ENCODE measurements around the gene CDK6. TPM values are rescaled to one million over a fixed set of nuclear protein-coding genes. Genes with fewer than 3 reads are reported as not detected.

Gene CDK6
- total RNA-seq, 1 experiment from 2014 or later: 34.8 TPM

- in situ Hi-C loops (cut with HindIII; ENCODE audit: low pct_unique_long_range_greater_than_20kb, low sequenced_read_pairs): no loop called here
- DNase-seq (ENCODE audit: low read depth): no peak
Observed at GRCh38 chr7:92708111-92709042, 128.0 kb downstream of the CDK6 start.

- DNase-seq (ENCODE audit: low read depth): no peak
- in situ Hi-C loops (cut with HindIII; ENCODE audit: low pct_unique_long_range_greater_than_20kb, low sequenced_read_pairs): no loop called here
Observed at GRCh38 chr7:92707435-92707834, 128.9 kb downstream of the CDK6 start.

- in situ Hi-C loops (cut with HindIII; ENCODE audit: low pct_unique_long_range_greater_than_20kb, low sequenced_read_pairs): no loop called here
- no peak for DNase-seq (ENCODE audit: low read depth)
Observed at GRCh38 chr7:92706563-92706962, 129.8 kb downstream of the CDK6 start.

- no peak for DNase-seq (ENCODE audit: low read depth)
- in situ Hi-C loops (cut with HindIII; ENCODE audit: low pct_unique_long_range_greater_than_20kb, low sequenced_read_pairs): no loop called here
Observed at GRCh38 chr7:92705831-92706230, 130.5 kb downstream of the CDK6 start.

- no peak for DNase-seq (ENCODE audit: low read depth)
- in situ Hi-C loops (cut with HindIII; ENCODE audit: low pct_unique_long_range_greater_than_20kb, low sequenced_read_pairs): no loop called here
Observed at GRCh38 chr7:92704858-92705257, 131.5 kb downstream of the CDK6 start.

GRCh38 chr7:92702535-92702934 lies 133.8 kb downstream of the CDK6 start:
- in situ Hi-C loops (cut with HindIII; ENCODE audit: low pct_unique_long_range_greater_than_20kb, low sequenced_read_pairs): no loop called here
- DNase-seq (ENCODE audit: low read depth): no peak

- in situ Hi-C loops (cut with HindIII; ENCODE audit: low pct_unique_long_range_greater_than_20kb, low sequenced_read_pairs): no loop called here
Observed at GRCh38 chr7:92699966-92700514, 136.3 kb downstream of the CDK6 start.

GRCh38 chr7:92699560-92699959 lies 136.8 kb downstream of the CDK6 start:
- in situ Hi-C loops (cut with HindIII; ENCODE audit: low pct_unique_long_range_greater_than_20kb, low sequenced_read_pairs): no loop called here
- DNase-seq (ENCODE audit: low read depth): no peak

More at GRCh38 chr7:92699966-92700514, 136.3 kb downstream of the CDK6 start:
- DNase-seq (ENCODE audit: low read depth): no peak

GRCh38 chr7:92698237-92698841 lies 138.0 kb downstream of the CDK6 start:
- in situ Hi-C loops (cut with HindIII; ENCODE audit: low pct_unique_long_range_greater_than_20kb, low sequenced_read_pairs): no loop called here
- DNase-seq (ENCODE audit: low read depth): peak; percentile 49

GRCh38 chr7:92697414-92697813 lies 139.0 kb downstream of the CDK6 start:
- DNase-seq (ENCODE audit: low read depth): no peak
- in situ Hi-C loops (cut with HindIII; ENCODE audit: low pct_unique_long_range_greater_than_20kb, low sequenced_read_pairs): no loop called here

GRCh38 chr7:92697012-92697411 lies 139.4 kb downstream of the CDK6 start:
- in situ Hi-C loops (cut with HindIII; ENCODE audit: low pct_unique_long_range_greater_than_20kb, low sequenced_read_pairs): no loop called here
- no peak for DNase-seq (ENCODE audit: low read depth)

GRCh38 chr7:92696584-92696983 lies 139.8 kb downstream of the CDK6 start:
- DNase-seq (ENCODE audit: low read depth): no peak
- in situ Hi-C loops (cut with HindIII; ENCODE audit: low pct_unique_long_range_greater_than_20kb, low sequenced_read_pairs): no loop called here

GRCh38 chr7:92695308-92696261 lies 140.8 kb downstream of the CDK6 start:
- in situ Hi-C loops (cut with HindIII; ENCODE audit: low pct_unique_long_range_greater_than_20kb, low sequenced_read_pairs): no loop called here
- peak; percentile 76 for DNase-seq (ENCODE audit: low read depth)

- in situ Hi-C loops (cut with HindIII; ENCODE audit: low pct_unique_long_range_greater_than_20kb, low sequenced_read_pairs): no loop called here
Observed at GRCh38 chr7:92694211-92694610, 142.2 kb downstream of the CDK6 start.

GRCh38 chr7:92693519-92693918 lies 142.9 kb downstream of the CDK6 start:
- in situ Hi-C loops (cut with HindIII; ENCODE audit: low pct_unique_long_range_greater_than_20kb, low sequenced_read_pairs): no loop called here
- no peak for DNase-seq (ENCODE audit: low read depth)

More at GRCh38 chr7:92694211-92694610, 142.2 kb downstream of the CDK6 start:
- no peak for DNase-seq (ENCODE audit: low read depth)

- peak; percentile 50 for DNase-seq (ENCODE audit: low read depth)
- in situ Hi-C loops (cut with HindIII; ENCODE audit: low pct_unique_long_range_greater_than_20kb, low sequenced_read_pairs): no loop called here
Observed at GRCh38 chr7:92691578-92691977, 144.8 kb downstream of the CDK6 start.

- in situ Hi-C loops (cut with HindIII; ENCODE audit: low pct_unique_long_range_greater_than_20kb, low sequenced_read_pairs): no loop called here
- DNase-seq (ENCODE audit: low read depth): no peak
Observed at GRCh38 chr7:92685136-92686042, 151.0 kb downstream of the CDK6 start.

Data from Caki2 (cell line).